ENCODE measurements around the gene TOMM40L.

Gene TOMM40L

DNA sequence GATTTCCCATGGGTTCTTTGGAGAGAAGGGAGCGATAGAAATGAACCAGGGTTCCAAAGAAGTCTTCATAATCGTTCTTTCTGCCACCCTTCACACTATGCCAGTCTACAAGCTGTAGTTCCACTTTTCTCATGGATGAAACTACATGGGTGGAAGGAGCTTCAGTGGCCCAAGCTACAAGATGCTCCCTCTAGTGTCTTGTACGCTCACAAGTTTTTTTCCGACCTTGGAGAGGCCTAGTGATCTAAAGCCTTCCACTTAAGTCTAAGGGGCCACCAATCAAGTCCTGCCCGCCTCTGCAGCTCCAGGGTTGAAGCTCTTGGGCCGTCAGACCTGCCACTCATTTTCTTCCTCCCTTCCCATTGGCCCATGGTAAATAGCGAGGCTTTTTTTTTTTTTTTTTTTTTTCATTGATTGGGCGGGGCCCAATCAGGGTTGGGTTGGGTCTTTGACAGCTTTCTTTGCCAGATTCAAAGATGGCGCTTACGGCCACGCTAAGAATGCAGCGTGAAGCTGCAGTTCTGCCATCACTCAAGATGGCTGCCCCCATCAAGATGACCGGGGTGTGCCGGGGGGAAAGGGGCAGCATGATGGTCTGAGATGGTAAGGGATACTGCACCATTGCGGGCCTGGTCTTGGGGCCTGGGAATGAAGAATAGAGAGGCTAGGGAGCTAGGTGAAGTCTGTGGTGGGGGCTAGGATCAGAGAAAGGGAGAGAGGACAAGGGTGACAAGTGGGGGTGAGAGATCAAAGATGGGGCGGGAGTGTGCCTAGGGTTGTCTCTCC, at the start of gene TOMM40L:
Gene TOMM40L (plus strand): TSS at position 527 of the 786 bp plus-strand sequence. CDS start 430 bp downstream, outside the sequence.
- DNase-seq = peak; percentile 97

DNA sequence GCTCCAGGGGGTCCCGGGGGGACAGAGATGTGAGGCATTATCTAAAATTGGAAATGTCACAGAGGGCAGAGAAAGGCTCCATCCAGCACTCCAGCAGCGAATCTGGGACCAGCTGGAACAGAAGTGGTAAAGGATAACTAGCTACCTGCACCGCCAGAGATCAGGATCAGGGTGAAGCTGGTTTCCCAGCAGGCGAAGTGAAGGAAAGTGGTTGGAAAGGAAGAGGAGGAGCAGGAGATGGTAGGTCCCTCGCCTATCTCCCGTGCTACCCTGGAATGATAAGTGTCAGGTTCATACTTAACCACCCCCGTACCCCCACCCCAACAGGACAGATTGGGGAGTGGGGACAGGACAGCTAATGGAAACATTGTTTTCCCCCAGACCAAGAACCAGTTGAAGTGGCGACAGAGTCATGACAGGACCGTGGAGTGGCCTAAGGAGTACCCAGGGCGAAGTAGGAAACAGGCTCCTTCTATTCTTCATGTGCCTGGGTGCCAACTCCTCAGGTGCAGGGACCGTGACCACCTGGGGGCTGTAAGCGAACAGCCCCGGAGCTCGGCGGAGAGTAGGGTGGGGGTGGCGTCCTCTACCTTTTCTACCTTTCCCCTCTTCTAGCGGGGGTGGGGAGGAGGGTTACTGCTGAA, 49.3 kb upstream of the TOMM40L start:
- no peak for DNase-seq

- DNase-seq = peak; percentile 90
Measured at GRCh38 chr1:161177112-161177935, 48.5 kb upstream of the TOMM40L start, which contains the start of gene B4GALT3. Gene B4GALT3 (minus strand): TSS chr1:161177507. CDS start chr1:161176060, 1,447 bp downstream.

DNA sequence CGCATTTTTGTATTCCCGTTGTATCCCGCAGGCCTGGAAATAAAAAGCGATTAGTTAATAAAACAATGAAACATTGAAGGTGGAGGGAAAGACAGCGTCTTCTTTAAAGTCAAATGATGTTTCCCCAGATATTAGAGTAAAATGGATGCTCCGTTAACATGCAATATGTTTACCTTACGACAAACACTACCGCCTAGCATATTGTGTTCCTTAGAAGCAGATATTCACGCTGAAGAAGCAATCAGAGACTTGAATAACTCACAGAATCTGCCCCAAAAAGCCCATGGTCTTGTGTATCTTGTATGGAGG, 48.0 kb upstream of the TOMM40L start:
- no peak for DNase-seq

- no peak for DNase-seq
Measured at GRCh38 chr1:161179698-161180097, 46.2 kb upstream of the TOMM40L start.

GRCh38 chr1:161180639-161181038, 45.2 kb upstream of the TOMM40L start:
- no peak for DNase-seq

- no peak for DNase-seq
Measured at GRCh38 chr1:161182214-161182613, 43.6 kb upstream of the TOMM40L start.

DNA sequence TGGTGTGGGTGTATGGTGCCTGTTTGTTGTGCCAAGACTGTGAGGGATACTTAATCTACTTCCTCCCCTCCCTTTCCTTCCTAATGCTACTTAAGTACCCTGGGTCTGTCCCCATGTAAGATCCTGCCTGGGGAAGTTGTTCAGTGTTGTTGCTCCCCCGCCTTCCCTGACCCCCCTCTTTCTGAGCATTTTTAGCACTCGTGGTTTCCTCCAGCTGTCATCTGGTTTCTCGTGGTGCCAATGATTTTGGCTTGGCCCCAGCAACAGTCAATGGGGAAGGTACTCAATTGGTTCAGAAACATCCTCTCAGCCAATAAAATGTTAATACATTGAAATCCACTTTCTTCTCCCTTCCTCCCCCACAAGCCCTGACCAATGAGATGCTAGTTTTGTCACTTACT, 40.6 kb upstream of the TOMM40L start:
- DNase-seq = peak; percentile 48

DNA sequence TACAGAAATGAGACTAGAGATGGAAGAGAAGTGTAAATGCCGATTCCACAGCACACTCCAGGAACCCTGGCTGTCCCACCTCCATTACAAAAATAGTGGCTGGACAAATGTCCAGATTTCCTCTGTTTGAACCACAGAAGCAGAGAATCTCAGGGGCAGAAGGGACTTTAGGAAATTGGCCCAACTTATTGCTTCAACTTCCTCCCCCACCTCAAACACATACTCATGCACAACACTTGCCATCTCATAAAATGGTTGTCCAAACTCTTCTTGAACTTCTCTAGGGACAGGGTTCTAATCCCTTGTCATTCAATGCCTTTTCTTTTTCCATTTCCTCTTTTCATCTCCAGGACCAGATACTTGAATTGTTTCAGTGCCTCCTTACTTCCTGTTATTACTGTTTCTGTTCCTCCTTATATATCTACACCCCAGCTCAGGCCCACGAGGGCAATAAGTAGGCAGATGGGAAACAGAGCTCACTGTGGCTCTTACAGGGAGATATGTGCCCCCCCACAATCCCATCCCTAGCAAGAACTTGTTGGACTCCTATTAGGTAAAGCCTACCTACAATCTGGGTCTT, 40.0 kb upstream of the TOMM40L start:
- no peak for DNase-seq

- no peak for DNase-seq
Measured at GRCh38 chr1:161187311-161187710, 38.5 kb upstream of the TOMM40L start.

GRCh38 chr1:161188381-161188780, 37.5 kb upstream of the TOMM40L start:
- DNase-seq = no peak

DNA sequence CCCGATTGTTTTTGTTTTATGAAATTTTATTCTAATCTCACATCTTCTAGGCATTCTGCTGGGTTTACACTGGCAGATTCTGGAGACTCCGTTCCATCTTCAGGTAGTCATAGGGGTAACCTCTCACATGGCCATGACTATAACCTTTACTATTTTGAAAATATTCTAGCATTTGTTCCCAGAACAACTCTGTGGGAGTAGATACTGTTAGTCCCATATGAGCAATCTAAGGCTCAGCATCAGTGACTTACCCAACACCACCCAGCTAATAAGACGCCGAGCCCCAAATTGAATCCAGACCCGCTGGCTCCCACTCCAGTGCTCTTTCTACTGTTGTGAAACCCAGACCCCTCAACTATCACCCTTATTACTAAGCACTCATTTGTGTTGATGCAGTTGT, 36.8 kb upstream of the TOMM40L start:
- DNase-seq = no peak

- DNase-seq = no peak
Measured at GRCh38 chr1:161190962-161191521, 34.8 kb upstream of the TOMM40L start.

DNA sequence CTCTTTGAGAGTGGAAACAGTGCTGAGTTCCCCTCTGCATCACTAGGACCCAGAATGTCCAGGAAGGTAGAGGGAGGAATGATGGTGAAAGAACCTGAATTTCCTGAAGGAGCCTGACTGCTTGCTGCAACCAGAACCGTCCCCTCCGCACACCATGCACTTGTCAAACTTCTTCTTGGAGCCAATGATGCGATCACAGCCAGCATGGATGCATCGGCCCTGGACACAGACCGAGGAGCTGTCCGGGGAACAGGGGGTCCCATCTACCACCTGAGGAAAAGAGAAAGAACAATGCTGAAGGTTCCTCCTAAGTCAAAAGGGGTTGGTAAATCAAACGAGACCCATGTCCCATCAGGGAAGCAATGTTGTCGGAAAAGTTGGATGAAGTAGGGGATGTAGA, 33.9 kb upstream of the TOMM40L start:
- no peak for DNase-seq

GRCh38 chr1:161192476-161193465, 33.1 kb upstream of the TOMM40L start:
- peak; percentile 62 for DNase-seq

- DNase-seq = no peak
Measured at GRCh38 chr1:161193561-161194235, 32.2 kb upstream of the TOMM40L start.

DNA sequence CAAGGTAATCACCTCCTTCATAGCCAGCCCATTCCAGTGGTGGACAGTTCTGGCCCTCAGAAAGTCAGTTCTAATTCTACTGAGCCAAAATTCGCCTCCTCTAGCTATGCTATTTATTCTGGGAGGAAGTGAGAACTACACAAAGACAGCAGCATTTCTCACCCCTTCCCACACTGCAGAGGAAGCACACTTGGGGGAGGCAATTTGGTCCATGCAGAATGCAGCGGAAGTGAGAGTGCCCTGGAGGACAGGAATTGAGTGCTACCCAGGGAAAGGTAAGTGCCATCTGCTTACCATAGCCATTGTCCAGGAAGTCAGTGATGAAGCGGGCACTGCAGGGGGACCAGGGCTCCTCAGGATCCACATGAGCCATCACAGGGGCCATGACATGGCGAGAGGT, 30.7 kb upstream of the TOMM40L start:
- no peak for DNase-seq

- no peak for DNase-seq
Measured at GRCh38 chr1:161196111-161196510, 29.7 kb upstream of the TOMM40L start.

DNA sequence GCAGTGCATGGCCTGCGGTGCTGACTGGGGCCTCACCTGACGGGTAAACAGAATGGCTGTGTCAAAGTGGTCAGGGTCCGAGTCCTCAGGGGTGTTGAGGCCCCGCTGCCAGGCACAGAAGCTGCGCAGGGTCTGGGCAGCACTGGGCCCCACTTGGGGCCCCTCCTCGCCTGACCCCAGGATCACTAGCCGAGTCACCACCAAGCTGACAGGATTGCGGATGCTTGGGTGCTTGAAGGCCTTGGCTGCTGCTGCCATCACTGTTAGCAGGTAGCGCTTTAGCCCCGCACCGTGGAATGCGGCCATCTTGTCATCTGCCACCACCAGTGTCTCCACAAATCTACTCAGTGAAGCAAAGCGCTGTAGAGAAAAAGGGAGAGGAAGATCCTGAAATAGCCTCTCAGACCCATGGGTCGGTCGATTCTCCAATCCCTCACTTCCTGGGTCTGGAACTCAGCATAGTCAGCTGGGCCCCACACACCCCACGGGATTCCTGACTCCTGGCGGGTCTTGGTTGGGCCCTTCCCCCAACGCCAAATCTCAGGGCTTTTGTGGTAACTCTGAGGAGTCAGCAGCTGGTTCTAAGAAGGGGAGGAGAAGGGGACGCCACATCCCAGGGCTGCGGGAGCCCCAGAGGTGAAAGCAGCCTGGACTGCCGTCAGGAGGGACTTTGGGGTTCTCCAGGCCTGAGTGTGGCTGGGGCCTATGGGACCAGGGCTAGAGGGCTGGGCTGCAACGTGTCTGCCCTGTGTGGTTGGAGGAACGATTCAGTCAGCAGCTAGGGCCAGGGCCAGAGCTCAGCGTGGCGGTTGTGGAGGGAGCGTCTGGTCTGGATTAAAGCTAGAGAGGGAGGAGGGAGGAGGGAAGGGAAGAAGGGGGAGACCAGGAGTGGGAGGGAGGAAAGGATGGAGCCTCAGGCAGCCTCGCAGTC, 29.1 kb upstream of the TOMM40L start:
- no peak for DNase-seq
